Naive thymus-derived CD8-positive, alpha-beta T cell (primary cell): Measurements from ENCODE around the gene MRPL10. TPM values are rescaled to one million over a fixed set of nuclear protein-coding genes. Genes with fewer than 3 reads are reported as not detected.
"Not testable (repeated sequence)": the region's sequence is repeated elsewhere in the genome, so short reads cannot be mapped to it uniquely, and the experiment has no call there.

Experiments used
- ATAC-seq, 2 donors: fragments of 150-1000 bp; cut with Tn5 transposase in 1 of 2; sonication (Bioruptor Pico), chemical (Tn5 transposase) in 1 of 2; 1 replicate in 1 of 2; 2 replicates in 1 of 2; pipeline ENCODE4 v1.10.0; 2021; ENCODE audit warnings: mild to moderate bottlenecking in 2 of 2, moderate library complexity in 2 of 2
- POLR2A ChIA-PET: fragments of 350-600 bp; sonication (Branson Sonifier 250); formaldehyde crosslinking; loops from one replicate; lab custom pipeline; 2021; ENCODE audit warnings: antibody characterized with exemption; lab: Charles Lee
- DNase-seq, 10 donors: peaks; one replicate each; pipeline versions ENCODE4 v3.0.0 to v3.0.0-alpha.2; 2020 to 2022
- H3K27ac Mint-ChIP-seq, 10 donors: one replicate each; pipeline ENCODE4 v1.8.0; 2020 to 2022; ENCODE audit warnings: mild to moderate bottlenecking in 10 of 10, mixed read lengths in 10 of 10, moderate library complexity in 4 of 10, inconsistent platforms in 1 of 10
- H3K27me3 Mint-ChIP-seq, 5 donors: one replicate each; pipeline ENCODE4 v1.8.0; 2021 to 2022; ENCODE audit warnings: mixed read lengths in 5 of 5
- H3K36me3 Mint-ChIP-seq, 3 donors: one replicate each; pipeline ENCODE4 v1.8.0; 2020 to 2022; ENCODE audit warnings: mixed read lengths in 3 of 3, mild to moderate bottlenecking in 2 of 3, inconsistent platforms in 1 of 3
- H3K4me1 Mint-ChIP-seq, 4 donors: one replicate each; pipeline ENCODE4 v1.8.0; 2021 to 2022; ENCODE audit warnings: mixed read lengths in 4 of 4
- H3K4me3 Mint-ChIP-seq, 10 donors: one replicate each; pipeline ENCODE4 v1.8.0; 2020 to 2022; ENCODE audit warnings: mild to moderate bottlenecking in 10 of 10, mixed read lengths in 10 of 10, moderate library complexity in 6 of 10, inconsistent platforms in 1 of 10
- H3K9me3 Mint-ChIP-seq, 9 donors: one replicate each; pipeline ENCODE4 v1.8.0; 2020 to 2022; ENCODE audit warnings: mixed read lengths in 9 of 9, mild to moderate bottlenecking in 3 of 9, inconsistent platforms in 1 of 9, moderate library complexity in 1 of 9
- polyA plus RNA-seq, 3 donors: library from polyadenylated mRNA; unstranded; fragments of 300-500 nt; fragmentation: Illumina TruSeq; gene quantifications; one replicate each; pipeline ENCODE4 v1.2.3, GENCODE V29; 2021
- total RNA-seq, 8 experiments: library from RNA in 2 of 8; stranded (reverse) in 2 of 8; gene quantifications; one replicate each; pipeline ENCODE4 v1.2.3 and lab custom pipeline; 2021 to 2026

The MRPL10 gene
- total and polyA plus RNA-seq, 5 experiments from 2014 or later: 38.2 to 68.5 (median 38.3) TPM

- no peaks in the 10 kb centered on the region for H3K9me3 Mint-ChIP-seq
- H3K4me3 Mint-ChIP-seq: no peak overlapping the region
- no peak overlapping the region for H3K27ac Mint-ChIP-seq
- no peak for ATAC-seq
- H3K27me3 Mint-ChIP-seq: peaks cover 25 to 61% (median 49%) of the 10 kb centered on the region in 5 donors
- peaks cover 0 to 12% (median 0%) of the 10 kb centered on the region in 3 donors for H3K36me3 Mint-ChIP-seq
- DNase-seq: no peak
- H3K4me1 Mint-ChIP-seq: peaks cover 0 to 13% (median 6%) of the 10 kb centered on the region in 4 donors
- POLR2A ChIA-PET: no interaction called here
Measured at GRCh38 chr17:47792979-47793378, 38.4 kb downstream of the MRPL10 start.

GRCh38 chr17:47792457-47792856 is 38.9 kb downstream of the MRPL10 start:
- H3K4me3 Mint-ChIP-seq: no peak overlapping the region
- POLR2A ChIA-PET: no interaction called here
- ATAC-seq: no peak
- peaks cover 0 to 12% (median 0%) of the 10 kb centered on the region in 3 donors for H3K36me3 Mint-ChIP-seq
- H3K4me1 Mint-ChIP-seq: peaks cover 0 to 13% (median 6%) of the 10 kb centered on the region in 4 donors
- H3K27me3 Mint-ChIP-seq: peaks cover 23 to 65% (median 49%) of the 10 kb centered on the region in 5 donors
- no peak for DNase-seq
- H3K27ac Mint-ChIP-seq: no peak overlapping the region
- H3K9me3 Mint-ChIP-seq: no peaks in the 10 kb centered on the region

- no peak for ATAC-seq
- no peaks in the 10 kb centered on the region for H3K9me3 Mint-ChIP-seq
- DNase-seq: no peak
- peak overlapping the region in 7 of 10 donors; percentile 16 to 71 (median 51) for H3K4me3 Mint-ChIP-seq
- H3K27ac Mint-ChIP-seq: no peak overlapping the region
- H3K4me1 Mint-ChIP-seq: peaks cover 0 to 13% (median 6%) of the 10 kb centered on the region in 4 donors
- H3K36me3 Mint-ChIP-seq: peaks cover 0 to 12% (median 0%) of the 10 kb centered on the region in 3 donors
- H3K27me3 Mint-ChIP-seq: peaks cover 23 to 69% (median 52%) of the 10 kb centered on the region in 5 donors
- POLR2A ChIA-PET: no interaction called here
Measured at GRCh38 chr17:47791025-47791424, 40.3 kb downstream of the MRPL10 start.

DNA sequence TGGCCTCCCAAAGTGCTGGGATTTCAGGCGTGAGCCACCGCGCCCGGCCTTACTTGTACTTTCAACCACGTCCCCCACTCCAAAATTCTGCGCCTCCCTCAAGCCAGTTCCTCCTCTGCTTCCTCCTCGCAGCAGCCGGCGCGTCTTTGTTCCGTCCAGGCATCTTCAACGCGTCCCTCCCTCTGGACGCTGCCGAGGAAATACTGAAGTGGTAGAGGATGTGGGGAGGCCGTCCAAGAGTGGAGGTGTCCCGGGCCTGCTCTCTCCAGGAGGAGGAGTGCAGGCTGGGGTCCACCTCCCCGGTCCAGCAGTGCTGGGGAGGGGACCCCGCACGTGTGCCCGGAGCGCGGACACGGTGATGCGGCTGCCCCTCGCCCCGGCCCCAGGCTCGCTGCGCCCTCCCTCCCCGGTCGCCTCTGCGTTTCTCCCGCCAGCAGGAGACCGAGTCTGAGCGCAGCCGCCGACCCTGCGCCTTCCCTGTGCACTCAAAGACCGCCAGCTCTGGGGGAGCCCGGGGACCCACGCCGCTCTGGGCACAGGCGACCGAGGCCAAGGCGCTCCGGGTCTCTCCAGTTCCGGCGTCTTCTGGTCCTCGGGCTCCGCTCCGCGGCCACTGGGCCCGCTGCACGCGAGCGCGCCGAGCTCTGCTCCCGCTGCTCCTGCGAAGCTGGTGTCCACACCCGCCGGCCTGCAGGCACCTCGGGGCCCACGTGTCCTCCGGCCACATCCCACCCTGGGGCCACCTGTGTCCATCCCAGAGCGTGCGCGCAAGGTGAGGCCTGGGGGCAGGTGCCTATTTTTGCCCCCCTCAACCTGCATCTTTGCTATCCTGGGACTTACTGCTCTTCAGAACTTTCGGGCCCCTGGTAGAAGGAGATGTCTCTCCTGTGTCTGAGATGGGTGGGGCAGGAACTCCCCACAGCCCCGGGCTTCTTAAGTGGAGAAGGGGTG is 41.5 kb downstream of the MRPL10 start:
- Mint-ChIP-seq H3K9me3 (no peaks in the 10 kb centered on the region), H3K4me1 (peaks cover 0 to 13% (median 6%) of the 10 kb centered on the region in 4 donors), H3K4me3 (peak overlapping the region; percentile 25 to 78 (median 69)), H3K27ac (no peak overlapping the region), H3K27me3 (peaks cover 26 to 76% (median 55%) of the 10 kb centered on the region in 5 donors), H3K36me3 (peaks cover 0 to 12% (median 0%) of the 10 kb centered on the region in 3 donors)
- peak; percentile 81 to 93 for ATAC-seq
- DNase-seq: peak in 7 of 10 donors; percentile 20 to 39 (median 27)
- POLR2A ChIA-PET: no interaction called here

DNA sequence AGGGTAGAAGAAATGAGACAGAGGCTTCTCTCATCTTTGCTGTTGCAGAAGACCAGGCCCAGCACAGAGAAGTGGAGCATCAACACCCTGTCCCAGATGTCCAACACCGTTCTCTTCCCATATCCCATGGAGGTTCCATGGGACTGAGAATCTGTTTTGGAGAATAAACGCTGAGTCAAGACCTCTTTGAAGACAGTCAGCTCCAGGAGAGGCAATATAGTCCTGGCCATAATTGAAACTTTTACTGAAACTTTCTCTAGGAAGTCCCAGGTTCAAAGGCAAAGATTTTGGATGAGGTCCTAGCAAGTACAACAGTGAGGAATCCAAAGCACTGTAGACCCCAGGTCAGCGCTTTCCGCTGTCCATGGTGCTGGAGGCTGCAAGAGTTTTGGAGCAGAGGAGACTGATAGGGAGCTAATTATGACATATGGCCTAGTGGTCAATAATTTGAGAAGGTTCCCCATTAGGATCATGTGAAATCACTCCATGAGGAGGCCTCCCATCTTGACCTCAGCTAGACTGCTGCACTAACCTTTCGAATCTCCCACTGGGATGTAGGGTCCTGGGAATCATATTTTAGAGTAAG is 45.7 kb downstream of the MRPL10 start:
- Mint-ChIP-seq H3K4me3 (no peak overlapping the region), H3K27ac (no peak overlapping the region), H3K36me3 (peaks cover 0 to 10% (median 0%) of the 10 kb centered on the region in 3 donors), H3K4me1 (peaks cover 0 to 11% (median 6%) of the 10 kb centered on the region in 4 donors), H3K9me3 (no peaks in the 10 kb centered on the region), H3K27me3 (peaks cover 27 to 75% (median 45%) of the 10 kb centered on the region in 5 donors)
- ATAC-seq: no peak
- no peak for DNase-seq
- POLR2A ChIA-PET: no interaction called here

GRCh38 chr17:47781397-47781796 is 49.9 kb downstream of the MRPL10 start:
- POLR2A ChIA-PET: no interaction called here

DNA sequence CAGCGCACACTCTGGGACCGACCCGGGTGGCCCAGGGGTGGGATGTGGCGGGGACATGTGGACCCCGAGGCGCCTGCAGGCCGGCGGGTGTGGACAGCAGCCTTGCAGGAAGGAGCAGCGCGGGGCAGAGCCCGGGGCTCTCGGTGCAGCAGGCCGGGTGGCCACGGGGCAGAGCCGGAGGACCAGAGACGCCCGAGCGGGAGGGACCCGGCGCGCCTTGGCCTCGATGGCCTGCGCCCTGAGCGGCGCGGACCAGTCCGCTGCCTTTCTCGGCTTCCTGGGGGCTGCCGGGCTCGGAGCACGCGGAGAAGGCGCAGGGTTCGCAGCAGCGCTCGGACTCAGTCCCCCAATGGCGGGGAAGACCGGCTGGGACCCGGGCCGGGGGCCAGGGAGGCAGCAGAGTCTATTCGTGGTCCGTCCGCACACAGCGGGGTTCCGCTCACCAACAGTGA is 53.1 kb downstream of the MRPL10 start:
- DNase-seq: no peak
- peaks cover 0 to 5% (median 0%) of the 10 kb centered on the region in 9 donors for H3K9me3 Mint-ChIP-seq
- no peak overlapping the region for H3K27ac Mint-ChIP-seq
- peaks cover 0 to 2% (median under 1%) of the 10 kb centered on the region in 4 donors for H3K4me1 Mint-ChIP-seq
- H3K4me3 Mint-ChIP-seq: peak overlapping the region in 1 of 10 donors; percentile 12
- H3K27me3 Mint-ChIP-seq: peaks cover 25 to 62% (median 46%) of the 10 kb centered on the region in 5 donors
- no peak for ATAC-seq
- H3K36me3 Mint-ChIP-seq: peaks cover 0 to 5% (median 4%) of the 10 kb centered on the region in 3 donors
- POLR2A ChIA-PET: no interaction called here

More at GRCh38 chr17:47781397-47781796, 49.9 kb downstream of the MRPL10 start:
- Mint-ChIP-seq H3K4me3 (no peak overlapping the region), H3K36me3 (no peaks in the 10 kb centered on the region), H3K27me3 (peaks cover 24 to 64% (median 47%) of the 10 kb centered on the region in 5 donors), H3K4me1 (peaks cover 0 to 2% (median under 1%) of the 10 kb centered on the region in 4 donors), H3K9me3 (no peaks in the 10 kb centered on the region), H3K27ac (peak overlapping the region in 1 of 10 donors; percentile 7)
- ATAC-seq (no peak), DNase-seq (no peak)

GRCh38 chr17:47776330-47777197 is 54.8 kb downstream of the MRPL10 start:
- peaks cover 24 to 61% (median 40%) of the 10 kb centered on the region in 5 donors for H3K27me3 Mint-ChIP-seq
- H3K4me1 Mint-ChIP-seq: peaks cover 0 to 2% (median under 1%) of the 10 kb centered on the region in 4 donors
- peak in 7 of 10 donors; percentile 15 to 58 (median 36) for DNase-seq
- H3K27ac Mint-ChIP-seq: peak overlapping the region in 1 of 10 donors; percentile 34
- peaks cover 2 to 10% (median 4%) of the 10 kb centered on the region in 3 donors for H3K36me3 Mint-ChIP-seq
- POLR2A ChIA-PET: interaction anchor here (1.1 kb wide), 1 partner anchor 119 kb away, joined by 3 read pairs; no protein-coding TSS in a partner anchor
- H3K4me3 Mint-ChIP-seq: no peak overlapping the region
- peak; percentile 77 to 83 for ATAC-seq
- H3K9me3 Mint-ChIP-seq: peaks cover 0 to 16% (median 0%) of the 10 kb centered on the region in 9 donors

- no peak overlapping the region for H3K27ac Mint-ChIP-seq
Measured at GRCh38 chr17:47774987-47775580, 56.3 kb downstream of the MRPL10 start.

GRCh38 chr17:47774331-47774730 is 57.0 kb downstream of the MRPL10 start:
- H3K27me3 Mint-ChIP-seq: peaks cover 24 to 55% (median 36%) of the 10 kb centered on the region in 5 donors
- H3K27ac Mint-ChIP-seq: peak overlapping the region in 1 of 10 donors; percentile 49
- peaks cover 4 to 14% (median 8%) of the 10 kb centered on the region in 3 donors for H3K36me3 Mint-ChIP-seq
- POLR2A ChIA-PET: no interaction called here
- no peak for DNase-seq
- no peak overlapping the region for H3K4me3 Mint-ChIP-seq
- peaks cover 0 to 24% (median 6%) of the 10 kb centered on the region in 9 donors for H3K9me3 Mint-ChIP-seq
- H3K4me1 Mint-ChIP-seq: peaks cover 0 to 2% (median under 1%) of the 10 kb centered on the region in 4 donors
- ATAC-seq: no peak

More at GRCh38 chr17:47774987-47775580, 56.3 kb downstream of the MRPL10 start:
- ATAC-seq (no peak), DNase-seq (no peak)
- peaks cover 24 to 52% (median 39%) of the 10 kb centered on the region in 5 donors for H3K27me3 Mint-ChIP-seq
- H3K4me1 Mint-ChIP-seq: peaks cover 0 to 2% (median under 1%) of the 10 kb centered on the region in 4 donors
- H3K36me3 Mint-ChIP-seq: peaks cover 4 to 14% (median 4%) of the 10 kb centered on the region in 3 donors
- H3K9me3 Mint-ChIP-seq: peaks cover 0 to 24% (median 6%) of the 10 kb centered on the region in 9 donors
- H3K4me3 Mint-ChIP-seq: no peak overlapping the region
- POLR2A ChIA-PET: no interaction called here

DNA sequence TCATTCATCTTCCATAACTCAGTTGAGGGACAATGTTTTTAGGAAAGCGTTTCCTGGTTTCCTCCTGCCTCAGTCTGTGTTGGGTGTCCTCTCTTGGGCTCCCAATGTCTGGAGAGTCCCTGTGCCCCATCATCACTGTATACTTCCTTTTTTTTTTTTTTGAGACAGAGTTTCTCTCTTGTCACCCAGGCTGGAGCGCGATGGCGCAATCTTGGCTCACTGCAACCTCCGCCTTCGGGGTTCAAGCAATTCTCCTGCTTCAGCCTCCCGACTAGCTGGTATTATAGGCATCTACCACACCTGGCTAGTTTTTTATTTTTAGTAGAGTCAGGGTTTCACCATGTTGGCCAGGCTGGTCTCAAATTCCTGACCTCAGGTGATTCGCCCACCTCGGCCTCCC is 57.7 kb downstream of the MRPL10 start:
- peaks cover 4 to 14% (median 10%) of the 10 kb centered on the region in 3 donors for H3K36me3 Mint-ChIP-seq
- H3K27ac Mint-ChIP-seq: peak overlapping the region in 2 of 10 donors; percentile 35 to 38
- not testable (repeated sequence) for DNase-seq, H3K4me1 Mint-ChIP-seq, H3K4me3 Mint-ChIP-seq, ATAC-seq
- peaks cover 0 to 24% (median 6%) of the 10 kb centered on the region in 9 donors for H3K9me3 Mint-ChIP-seq
- POLR2A ChIA-PET: interaction anchor here (0.6 kb wide), 1 partner anchor 1562 kb away, joined by 10 read pairs; no protein-coding TSS in a partner anchor
- peaks cover 21 to 62% (median 41%) of the 10 kb centered on the region in 5 donors for H3K27me3 Mint-ChIP-seq
